NCI-H446 treated with DMSO at 0.1 percent for 48 hours (cell line): ENCODE results near the gene IRX6.

Experiments
- DNase-seq: peaks from one replicate; lab custom pipeline; 2025; lab: John Stamatoyannopoulos, UW

The IRX6 gene

GRCh38 chr16:55323637-55324271 lies at the start of gene IRX6:
Gene IRX6 (plus strand): TSS chr16:55324203. CDS start chr16:55325092, 889 bp downstream.
- DNase-seq: no peak

- DNase-seq: no peak
Observed at GRCh38 chr16:55274391-55274790, 49.6 kb upstream of the IRX6 start.

GRCh38 chr16:55275167-55275566 lies 48.8 kb upstream of the IRX6 start:
- DNase-seq: no peak

GRCh38 chr16:55275869-55276268 lies 48.1 kb upstream of the IRX6 start:
- DNase-seq: no peak

GRCh38 chr16:55277536-55277935 lies 46.5 kb upstream of the IRX6 start:
- no peak for DNase-seq

- DNase-seq: no peak
Observed at GRCh38 chr16:55279598-55279997, 44.4 kb upstream of the IRX6 start.

- no peak for DNase-seq
Observed at GRCh38 chr16:55280587-55280986, 43.4 kb upstream of the IRX6 start.

GRCh38 chr16:55282441-55282840 lies 41.6 kb upstream of the IRX6 start:
- DNase-seq: no peak

- DNase-seq: no peak
Observed at GRCh38 chr16:55283812-55284717, 39.9 kb upstream of the IRX6 start.

- DNase-seq: no peak
Observed at GRCh38 chr16:55284718-55285099, 39.3 kb upstream of the IRX6 start.

GRCh38 chr16:55285586-55285985 lies 38.4 kb upstream of the IRX6 start:
- no peak for DNase-seq

- no peak for DNase-seq
Observed at GRCh38 chr16:55289353-55289752, 34.6 kb upstream of the IRX6 start.

GRCh38 chr16:55291847-55292246 lies 32.2 kb upstream of the IRX6 start:
- no peak for DNase-seq

- no peak for DNase-seq
Observed at GRCh38 chr16:55292491-55292890, 31.5 kb upstream of the IRX6 start.

- DNase-seq: no peak
Observed at GRCh38 chr16:55294129-55294528, 29.9 kb upstream of the IRX6 start.

- no peak for DNase-seq
Observed at GRCh38 chr16:55294931-55295342, 29.1 kb upstream of the IRX6 start.

GRCh38 chr16:55297062-55297909 lies 26.7 kb upstream of the IRX6 start:
- DNase-seq: no peak

- no peak for DNase-seq
Observed at GRCh38 chr16:55297910-55298479, 26.0 kb upstream of the IRX6 start.

GRCh38 chr16:55301385-55302008 lies 22.5 kb upstream of the IRX6 start:
- no peak for DNase-seq

- DNase-seq: no peak
Observed at GRCh38 chr16:55302635-55303034, 21.4 kb upstream of the IRX6 start.

GRCh38 chr16:55308973-55309372 lies 15.0 kb upstream of the IRX6 start:
- DNase-seq: no peak

- no peak for DNase-seq
Observed at GRCh38 chr16:55322327-55322726, 1.7 kb upstream of the IRX6 start.
